Suprapubic skin (tissue), 3 donors: ENCODE measurements around the gene GBF1.

Experiments
- CTCF ChIP-seq, 2 donors: fragments of 200-600 bp in 1 of 2; fragments of 450-650 bp in 1 of 2; sonication (generic) in 1 of 2; IDR thresholded peaks; one replicate each; pipeline ENCODE4 v1.5.1; 2016 to 2019; ENCODE audit warnings: antibody characterized with exemption in 2 of 2, mild to moderate bottlenecking in 1 of 2, moderate library complexity in 1 of 2
- POLR2AphosphoS5 ChIP-seq, 3 donors: sonication (generic); formaldehyde crosslinking; IDR thresholded peaks; one replicate each; pipeline ENCODE4 v1.6.1; 2017; ENCODE audit warnings: antibody characterized with exemption in 3 of 3

- TF ChIP-seq POLR2AphosphoS5 (IDR thresholded peaks at IDR 0.05) (no peak), CTCF (IDR thresholded peaks at IDR 0.05) (peak in 1 of 2 donors; percentile 96)
Measured at GRCh38 chr10:102393411-102394078, 148.2 kb downstream of the GBF1 start.
